SK-N-SH (cell line): Measurements from ENCODE around the gene DGCR8. TPM values are rescaled to one million over a fixed set of nuclear protein-coding genes. Genes with fewer than 3 reads are reported as not detected.

Experiments used
- CTCF ChIA-PET: fragments of 300-600, 350-600 bp; formaldehyde crosslinking; extraction: SDS; loops from one replicate; lab custom pipeline; 2021; lab: Yijun Ruan, JAX
- POLR2A ChIA-PET: fragments of 350-600 bp; sonication (Branson Sonifier 250); formaldehyde crosslinking; extraction: SDS; loops from one replicate; lab custom pipeline; 2020; ENCODE audit warnings: antibody characterized with exemption, inconsistent platforms; lab: Yijun Ruan, JAX
- DNase-seq: peaks from one replicate; pipeline ENCODE4 v3.0.0; 2012
- H2AFZ ChIP-seq: fragments of 200-600 bp; sonication (generic); 2 replicates; pipeline ENCODE4 v1.8.1; 2016; ENCODE audit warnings: antibody characterized with exemption, mild to moderate bottlenecking, low read depth
- H3F3A ChIP-seq: fragments of 200-600 bp; sonication (generic); replicated peaks from 2 replicates; pipeline ENCODE3; 2016; ENCODE audit warnings: antibody characterized with exemption, mild to moderate bottlenecking; ENCODE audit not compliant: insufficient read depth
- H3K27ac ChIP-seq, 2 experiments: fragments of 200-500 bp in 1 of 2; fragments of 200-600 bp in 1 of 2; sonication (Bioruptor generic) in 1 of 2; sonication (generic), shearing (Covaris generic) in 1 of 2; 2 replicates each; pipeline versions ENCODE4 v1.5.1 to v1.6.1; 2014 to 2016; ENCODE audit warnings: low read depth in 2 of 2, inconsistent platforms in 1 of 2, low read length in 1 of 2, mild to moderate bottlenecking in 1 of 2, mixed read lengths in 1 of 2
- H3K27me3 ChIP-seq: fragments of 200-600 bp; sonication (generic), shearing (Covaris generic); 2 replicates; pipeline ENCODE4 v1.6.1; 2016; ENCODE audit warnings: mixed run types; ENCODE audit not compliant: insufficient read depth
- H3K36me3 ChIP-seq, 2 experiments: fragments of 200-500 bp in 1 of 2; fragments of 200-600 bp in 1 of 2; sonication (Bioruptor generic) in 1 of 2; sonication (generic) in 1 of 2; replicated peaks in 1 of 2; 2 replicates each; pipeline versions ENCODE3 to v1.5.1; 2014 to 2016; ENCODE audit warnings: low read length in 1 of 2, mild to moderate bottlenecking in 1 of 2; ENCODE audit not compliant: insufficient read depth in 2 of 2, control insufficient read depth in 1 of 2
- H3K4me1 ChIP-seq, 2 experiments: fragments of 200-500 bp in 1 of 2; fragments of 200-600 bp in 1 of 2; sonication (Bioruptor generic) in 1 of 2; sonication (generic), shearing (Covaris generic) in 1 of 2; 2 replicates each; pipeline versions ENCODE4 v1.5.1 to v1.6.1; 2014 to 2016; ENCODE audit warnings: low read depth in 1 of 2, low read length in 1 of 2, mixed run types in 1 of 2; ENCODE audit not compliant: insufficient read depth in 2 of 2, control insufficient read depth in 1 of 2
- H3K4me2 ChIP-seq: fragments of 200-600 bp; sonication (generic), shearing (Covaris generic); 2 replicates; pipeline ENCODE4 v1.6.1; 2017; ENCODE audit warnings: mixed run types
- H3K4me3 ChIP-seq, 2 experiments: fragments of 200-500 bp in 1 of 2; fragments of 200-600 bp in 1 of 2; sonication (Bioruptor generic) in 1 of 2; sonication (generic), shearing (Covaris generic) in 1 of 2; 2 replicates each; pipeline versions ENCODE4 v1.5.1 to v1.8.1; 2014 to 2016; ENCODE audit warnings: low read depth in 2 of 2, inconsistent platforms in 1 of 2, low read length in 1 of 2, mild to moderate bottlenecking in 1 of 2, mixed read lengths in 1 of 2, moderate library complexity in 1 of 2
- H3K79me2 ChIP-seq: fragments of 200-600 bp; sonication (generic); 2 replicates; pipeline ENCODE4 v1.8.1; 2017; ENCODE audit warnings: mild to moderate bottlenecking; ENCODE audit not compliant: insufficient read depth
- H3K9ac ChIP-seq: fragments of 200-600 bp; sonication (generic); 2 replicates; pipeline ENCODE4 v1.6.1; 2017; ENCODE audit warnings: mixed run types
- H3K9me2 ChIP-seq: fragments of 200-600 bp; sonication (generic); 2 replicates; pipeline ENCODE4 v1.6.1; 2017; ENCODE audit warnings: mixed run types
- H3K9me3 ChIP-seq: fragments of 200-600 bp; sonication (generic); 2 replicates; pipeline ENCODE4 v1.6.1; 2017; ENCODE audit warnings: mixed run types, mild to moderate bottlenecking, moderate library complexity
- H4K20me1 ChIP-seq: fragments of 200-600 bp; sonication (generic); 2 replicates; pipeline ENCODE4 v1.6.1; 2017; ENCODE audit warnings: mild to moderate bottlenecking, mixed run types; ENCODE audit not compliant: insufficient read depth
- CHD2 ChIP-seq: fragments of 150-350 bp; IDR thresholded peaks from 2 replicates; pipeline ENCODE4 v1.6.1; 2018; ENCODE audit warnings: low read length; ENCODE audit not compliant: partially characterized antibody
- CTCF ChIP-seq: fragments of 200-600 bp; sonication (generic); IDR thresholded peaks from 2 replicates; pipeline ENCODE4 v1.6.1; 2017; ENCODE audit warnings: antibody characterized with exemption, mild to moderate bottlenecking, moderate library complexity
- EP300 ChIP-seq, 2 experiments: IDR thresholded peaks; 2 replicates each; pipeline versions ENCODE4 v1.4.0 to v1.6.1; 2012; ENCODE audit warnings: borderline replicate concordance in 1 of 2, low read depth in 1 of 2, low read length in 1 of 2
- EZH2phosphoT487 ChIP-seq: fragments of 200-600 bp; sonication (generic); IDR thresholded peaks from 2 replicates; pipeline ENCODE4 v1.6.1; 2017; ENCODE audit warnings: low read depth, mixed run types, mild to moderate bottlenecking, antibody characterized with exemption, moderate library complexity, borderline replicate concordance
- MEF2A ChIP-seq: IDR thresholded peaks from 2 replicates; pipeline ENCODE4 v1.4.0; 2012; ENCODE audit warnings: low read depth, borderline replicate concordance
- NFIC ChIP-seq: IDR thresholded peaks from 2 replicates; pipeline ENCODE4 v1.4.0; 2012; ENCODE audit warnings: borderline replicate concordance
- NRF1 ChIP-seq: IDR thresholded peaks from 2 replicates; pipeline ENCODE4 v1.6.1; 2012; ENCODE audit warnings: low read depth, mild to moderate bottlenecking, low read length
- RCOR1 ChIP-seq: fragments of 150-350 bp; IDR thresholded peaks from 2 replicates; pipeline ENCODE4 v1.6.1; 2017; ENCODE audit warnings: antibody characterized with exemption, low read length
- REST ChIP-seq: IDR thresholded peaks from 2 replicates; pipeline ENCODE4 v1.6.1; 2012; ENCODE audit warnings: mild to moderate bottlenecking, low read depth, low read length, moderate library complexity
- RXRA ChIP-seq: IDR thresholded peaks from 2 replicates; pipeline ENCODE4 v1.4.0; 2012; ENCODE audit warnings: low read depth, mild to moderate bottlenecking, borderline replicate concordance
- SIN3A ChIP-seq: IDR thresholded peaks from 2 replicates; pipeline ENCODE4 v1.6.1; 2012; ENCODE audit warnings: low read depth, mild to moderate bottlenecking, low read length, moderate library complexity, borderline replicate concordance
- USF2 ChIP-seq: fragments of 150-350 bp; IDR thresholded peaks from 2 replicates; pipeline ENCODE4 v1.6.1; 2017; ENCODE audit warnings: antibody characterized with exemption, low read length, low read depth, borderline replicate concordance
- ZBTB33 ChIP-seq: IDR thresholded peaks from 2 replicates; pipeline ENCODE4 v1.4.0; 2012; ENCODE audit warnings: low read depth, borderline replicate concordance
- WGBS: methylation state at CpG from one replicate; pipeline ENCODE4 v1.1.6; 2017; ENCODE audit warnings: low lambda C conversion rate; 5-methylcytosine and 5-hydroxymethylcytosine counted together
- polyA plus RNA-seq, 3 experiments: library from polyadenylated mRNA; depleted of rRNA; stranded (reverse); fragments of >200 nt; gene quantifications; 2 replicates each; pipeline ENCODE4 v1.2.3, GENCODE V29; 2012

Gene DGCR8
- polyA plus RNA-seq, 1 of the 3 experiments (the other 2 are of a cell fraction): 26.5 TPM

- Histone ChIP-seq H3K4me3 (no peak overlapping the region), H3F3A (no peaks in the 10 kb centered on the region), H3K27me3 (no peaks in the 10 kb centered on the region)
- no peak for TF ChIP-seq SIN3A
- no peak for TF ChIP-seq MEF2A
- no peak for TF ChIP-seq CTCF
- TF ChIP-seq EP300 (IDR thresholded peaks at IDR 0.05; ENCODE audit: borderline replicate concordance in 1 of 2, low read depth in 1 of 2, low read length in 1 of 2): no peak
- no peak for TF ChIP-seq RCOR1
- no peak for TF ChIP-seq ZBTB33
- no peak for TF ChIP-seq EZH2phosphoT487
- no peak for TF ChIP-seq REST
- TF ChIP-seq RXRA: no peak
- TF ChIP-seq NFIC: no peak
- no peak for TF ChIP-seq NRF1
- TF ChIP-seq CHD2: no peak
- no peak for TF ChIP-seq USF2
- TF ChIP-seq, all 33 proteins: peak for 0
- Histone ChIP-seq H3K79me2 (0 out of 2 replicates have a peak, but pooled peaks cover 4% of the 10 kb centered on the region), H4K20me1 (no peaks in the 10 kb centered on the region), H3K36me3 (peaks cover 0 to 17% of the 10 kb centered on the region in 2 experiments), H3K4me2 (no peak overlapping the region), H3K27ac (no peak overlapping the region), H3K4me1 (no peaks in the 10 kb centered on the region), H3K9ac (no peak overlapping the region), H2AFZ (no peak overlapping the region), H3K9me2 (no peaks in the 10 kb centered on the region), H3K9me3 (no peaks in the 10 kb centered on the region)
- WGBS: 95% methylated on average over 18 of the region's 26 CpGs
- ChIA-PET CTCF (no interaction called here), POLR2A (no interaction called here)
- no peak for DNase-seq
These were observed 36.7 kb upstream of the DGCR8 start for GRCh38 chr22:20043057-20043996.
